GM12875 (cell line): ENCODE measurements around the gene HCFC1.

Experiments used
- H3K4me3 ChIP-seq: one replicate; pipeline ENCODE4 v1.5.1; 2011; ENCODE audit warnings: low read depth, low read length, control low read depth
- CTCF ChIP-seq: IDR thresholded peaks from 2 replicates; pipeline ENCODE4 v1.5.1; 2011; ENCODE audit warnings: low read depth, mild to moderate bottlenecking, control low read depth, inconsistent platforms, low read length, moderate library complexity, borderline replicate concordance; ENCODE audit not compliant: insufficient read depth

HCFC1 gene

GRCh38 chrX:153972368-153973126, 929 bp upstream of the HCFC1 start, which contains the start of gene TMEM187:
Gene TMEM187, plus strand, starts transcription at chrX:153972754. Its CDS starts 9,309 bp downstream, at chrX:153982063.
- peak within 1 kb of the TSS; percentile 100 for H3K4me3 ChIP-seq
- no peak for TF ChIP-seq CTCF

GRCh38 chrX:153971124-153971449, 531 bp downstream of the HCFC1 start:
- no peak for TF ChIP-seq CTCF
- peak overlapping the region; percentile 100 for H3K4me3 ChIP-seq

GRCh38 chrX:153970357-153971123, 1.1 kb downstream of the HCFC1 start:
- H3K4me3 ChIP-seq = peak overlapping the region; percentile 100
- TF ChIP-seq CTCF = no peak

- no peak for TF ChIP-seq CTCF
- peak overlapping the region; percentile 100 for H3K4me3 ChIP-seq
Observed at GRCh38 chrX:153969904-153970356, 1.7 kb downstream of the HCFC1 start.

GRCh38 chrX:153969125-153969903, 2.3 kb downstream of the HCFC1 start:
- no peak for TF ChIP-seq CTCF
- H3K4me3 ChIP-seq = peak overlapping the region; percentile 100

- H3K4me3 ChIP-seq = peak overlapping the region; percentile 100
- TF ChIP-seq CTCF = 0 out of 2 replicates have a peak, but pooled peaks have one; percentile 3
Observed at GRCh38 chrX:153968754-153969124, 2.9 kb downstream of the HCFC1 start.
